NB4 (cell line): Measurements from ENCODE around the gene LITAFD.

Source experiments
- DNase-seq: peaks from one replicate; pipeline ENCODE4 v3.0.0; 2010; ENCODE audit warnings: low read depth
- H3K4me3 ChIP-seq: one replicate; pipeline ENCODE4 v1.5.1; 2011; ENCODE audit warnings: mild to moderate bottlenecking, low read depth, low read length, moderate library complexity
- MYC ChIP-seq: IDR thresholded peaks from 2 replicates; pipeline ENCODE4 v1.6.1; 2011; ENCODE audit warnings: low read depth, low read length
- POLR2A ChIP-seq: IDR thresholded peaks from 2 replicates; pipeline ENCODE4 v1.6.1; 2011; ENCODE audit warnings: mild to moderate bottlenecking; ENCODE audit not compliant: insufficient read length; ENCODE audit errors: extremely low read depth
- TF ChIP-seq, protein P1 (sequence below): IDR thresholded peaks from 2 replicates; pipeline ENCODE4 v1.6.1; 2011; ENCODE audit warnings: low read depth, low read length
- TF ChIP-seq, protein P2 (sequence below): IDR thresholded peaks from one replicate; pipeline ENCODE4 v1.5.1; 2012; ENCODE audit warnings: low read depth, low read length

LITAFD gene

DNA sequence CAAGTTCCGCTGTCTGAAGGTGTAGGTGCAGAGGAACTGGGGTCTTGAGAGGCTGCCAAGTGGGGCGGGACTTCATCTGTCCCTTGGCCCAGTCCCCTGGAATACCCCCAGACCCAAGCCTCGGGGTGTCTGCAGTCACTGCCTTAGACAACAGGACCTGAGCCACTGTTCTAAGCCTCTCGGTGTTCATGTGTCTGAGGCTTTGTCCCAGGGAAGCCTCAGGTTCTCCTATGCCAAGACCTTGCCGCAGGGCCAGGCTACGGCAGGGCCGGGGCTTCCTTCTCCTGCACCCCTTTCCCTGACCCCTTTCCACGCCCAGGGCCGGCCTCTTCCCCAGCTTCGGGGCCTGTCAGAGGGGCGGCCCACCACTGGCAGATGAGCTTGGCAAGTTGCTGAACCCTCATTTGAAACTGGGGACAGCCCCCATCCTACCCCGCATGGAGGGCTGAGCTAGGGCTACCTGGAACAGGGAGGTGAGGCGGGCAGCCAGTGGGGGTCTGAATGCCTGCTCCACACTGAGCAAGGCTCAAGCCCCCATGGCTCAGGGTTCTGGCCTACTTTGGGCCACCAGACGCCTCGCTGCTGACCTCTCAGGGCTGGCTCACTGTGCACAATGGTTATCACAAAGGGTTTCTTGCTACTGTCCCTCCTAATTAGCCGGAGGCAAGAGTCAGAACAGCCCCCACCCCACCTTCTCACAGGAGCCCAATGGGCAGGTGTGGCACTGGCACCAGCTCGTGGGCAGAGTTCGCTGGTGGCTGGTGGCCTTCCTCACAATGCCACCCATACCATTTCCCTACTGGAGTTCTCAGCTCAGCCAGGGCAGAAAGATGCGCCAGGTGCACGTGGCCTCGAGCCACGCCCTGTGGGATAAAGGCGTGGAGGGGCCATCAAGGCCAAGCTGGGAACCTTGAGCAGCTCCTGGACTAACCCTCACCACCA, 7.1 kb downstream of the LITAFD start:
- no peak for DNase-seq
- no peak overlapping the region for H3K4me3 ChIP-seq
- TF ChIP-seq MYC (no peak), POLR2A (no peak)
- TF ChIP-seq, protein P1, sequence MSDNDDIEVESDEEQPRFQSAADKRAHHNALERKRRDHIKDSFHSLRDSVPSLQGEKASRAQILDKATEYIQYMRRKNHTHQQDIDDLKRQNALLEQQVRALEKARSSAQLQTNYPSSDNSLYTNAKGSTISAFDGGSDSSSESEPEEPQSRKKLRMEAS = no peak
- TF ChIP-seq, protein P2, sequence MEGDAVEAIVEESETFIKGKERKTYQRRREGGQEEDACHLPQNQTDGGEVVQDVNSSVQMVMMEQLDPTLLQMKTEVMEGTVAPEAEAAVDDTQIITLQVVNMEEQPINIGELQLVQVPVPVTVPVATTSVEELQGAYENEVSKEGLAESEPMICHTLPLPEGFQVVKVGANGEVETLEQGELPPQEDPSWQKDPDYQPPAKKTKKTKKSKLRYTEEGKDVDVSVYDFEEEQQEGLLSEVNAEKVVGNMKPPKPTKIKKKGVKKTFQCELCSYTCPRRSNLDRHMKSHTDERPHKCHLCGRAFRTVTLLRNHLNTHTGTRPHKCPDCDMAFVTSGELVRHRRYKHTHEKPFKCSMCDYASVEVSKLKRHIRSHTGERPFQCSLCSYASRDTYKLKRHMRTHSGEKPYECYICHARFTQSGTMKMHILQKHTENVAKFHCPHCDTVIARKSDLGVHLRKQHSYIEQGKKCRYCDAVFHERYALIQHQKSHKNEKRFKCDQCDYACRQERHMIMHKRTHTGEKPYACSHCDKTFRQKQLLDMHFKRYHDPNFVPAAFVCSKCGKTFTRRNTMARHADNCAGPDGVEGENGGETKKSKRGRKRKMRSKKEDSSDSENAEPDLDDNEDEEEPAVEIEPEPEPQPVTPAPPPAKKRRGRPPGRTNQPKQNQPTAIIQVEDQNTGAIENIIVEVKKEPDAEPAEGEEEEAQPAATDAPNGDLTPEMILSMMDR = no peak

DNA sequence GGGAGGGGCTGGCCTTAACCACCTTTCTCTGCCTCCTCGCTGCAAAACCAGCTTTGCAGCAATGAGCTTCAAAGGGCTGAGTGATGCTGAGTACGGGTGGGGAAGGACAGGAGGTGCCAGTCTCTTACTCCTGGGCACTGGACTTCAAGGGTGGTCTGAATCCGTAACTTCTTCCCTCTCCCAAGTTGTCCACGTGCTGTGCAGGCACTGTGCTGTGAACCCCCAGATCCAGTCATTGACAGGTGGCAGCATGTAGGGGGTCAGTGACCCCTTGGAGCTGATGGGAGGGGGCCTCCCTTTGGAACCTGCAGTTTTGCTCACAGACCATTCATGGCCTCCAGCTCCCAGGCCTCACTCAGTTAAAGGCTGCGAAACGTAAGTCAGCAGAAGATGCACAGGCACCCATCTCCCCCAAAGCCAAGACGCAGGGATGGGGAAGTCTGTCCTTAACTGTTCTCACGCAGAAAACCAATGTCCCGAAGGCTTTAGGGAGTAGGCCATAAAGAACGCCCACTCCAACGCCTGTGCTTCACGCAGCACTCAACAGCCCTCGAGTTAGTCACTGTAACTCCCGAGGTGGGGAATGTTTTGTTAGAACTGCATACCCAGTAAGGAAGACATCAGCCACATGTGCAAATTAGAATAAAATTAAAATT, 7.9 kb downstream of the LITAFD start:
- H3K4me3 ChIP-seq = no peak overlapping the region
- TF ChIP-seq MYC (no peak), POLR2A (no peak)
- TF ChIP-seq, protein P2 = no peak
- TF ChIP-seq, protein P1 = no peak
- no peak for DNase-seq

DNA sequence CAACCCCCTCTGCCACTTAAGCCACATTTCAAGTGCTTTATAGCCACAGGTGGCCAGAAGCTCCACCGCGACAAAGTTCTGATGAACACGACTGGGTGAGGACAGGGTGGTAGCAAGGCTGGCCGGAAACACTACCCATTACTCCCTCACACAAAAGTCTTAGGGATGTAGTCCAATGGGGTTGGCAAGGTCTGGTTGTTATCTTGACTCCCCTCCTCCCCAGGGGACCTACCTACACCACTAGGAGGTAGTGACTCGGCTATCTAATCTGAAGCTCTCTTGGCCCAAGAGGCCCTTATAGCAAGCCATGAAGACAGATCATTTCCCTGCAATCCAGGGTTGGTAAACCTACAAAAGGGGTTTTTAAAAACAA, 8.4 kb downstream of the LITAFD start:
- H3K4me3 ChIP-seq = no peak overlapping the region
- DNase-seq = no peak
- TF ChIP-seq MYC (no peak), POLR2A (no peak)
- TF ChIP-seq, protein P1 = no peak
- TF ChIP-seq, protein P2 = no peak

DNA sequence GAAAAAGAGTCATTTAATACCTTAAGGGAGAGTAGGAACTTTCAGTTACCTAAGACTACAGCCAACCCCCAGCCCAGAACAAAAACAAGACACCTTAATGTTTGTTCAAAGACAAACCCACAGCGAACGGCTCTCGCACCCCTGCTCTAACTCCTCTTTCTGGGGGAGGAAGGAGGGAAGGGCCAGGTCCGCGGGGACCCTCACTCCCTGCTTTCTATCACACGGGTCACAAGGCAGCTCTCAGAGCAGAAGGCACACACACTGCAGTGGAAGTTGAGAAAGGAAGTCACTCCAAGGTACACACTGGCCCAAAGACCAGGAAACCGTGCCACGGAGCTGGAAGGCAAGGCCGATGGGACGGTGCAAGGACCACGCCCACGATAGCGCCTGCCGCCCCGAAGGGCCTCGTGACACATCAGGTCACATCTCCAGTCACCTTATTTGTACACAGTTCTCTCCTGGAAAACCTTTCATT, 10.0 kb downstream of the LITAFD start:
- H3K4me3 ChIP-seq = no peak overlapping the region
- TF ChIP-seq, protein P1 = no peak
- TF ChIP-seq, protein P2 = no peak
- no peak for TF ChIP-seq POLR2A
- no peak for TF ChIP-seq MYC
- no peak for DNase-seq

DNA sequence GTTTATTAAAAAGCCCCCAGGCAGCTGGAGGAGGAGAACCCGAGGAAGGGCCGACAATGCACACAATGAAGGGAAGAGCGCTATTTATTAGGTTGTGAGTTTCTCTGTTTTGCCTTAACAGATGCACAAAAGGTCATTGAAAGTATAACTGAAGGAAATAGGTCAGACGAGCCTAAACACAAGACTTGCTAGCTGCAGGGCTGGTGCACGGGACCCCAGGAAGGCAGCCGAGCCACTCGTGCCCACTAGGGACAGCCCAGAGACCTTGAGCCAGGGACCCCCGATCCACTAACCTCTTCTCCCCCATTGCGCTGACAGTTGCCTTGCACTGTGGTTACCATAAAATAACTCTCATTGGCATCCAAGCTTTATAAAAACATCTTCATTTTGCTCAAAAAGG, 11.3 kb downstream of the LITAFD start:
- TF ChIP-seq POLR2A (no peak), MYC (no peak)
- TF ChIP-seq, protein P1 = no peak
- TF ChIP-seq, protein P2 = no peak
- no peak for DNase-seq
- H3K4me3 ChIP-seq = no peak overlapping the region
